Keratinocyte (primary cell): ENCODE data around the gene MICAL2. TPM values are rescaled to one million over a fixed set of nuclear protein-coding genes. Genes with fewer than 3 reads are reported as not detected.

Source experiments
- DNase-seq: peaks from one replicate; pipeline ENCODE4 v3.0.0-alpha.2; 2011; ENCODE audit warnings: low read depth, missing footprints, low spot score
- FAIRE-seq: peaks from 2 replicates; lab custom pipeline; 2011; peaks lifted over from hg19 to GRCh38; lab: Jason Lieb, UNC
- H2AFZ ChIP-seq: 2 replicates; pipeline ENCODE4 v1.6.0; 2012; ENCODE audit warnings: low read length, control low read depth, inconsistent platforms; ENCODE audit not compliant: control insufficient read depth
- H3K27ac ChIP-seq: 2 replicates; pipeline ENCODE4 v1.5.1; 2011; ENCODE audit warnings: low read length; ENCODE audit not compliant: control insufficient read depth, insufficient read depth
- H3K27me3 ChIP-seq: 3 replicates; pipeline ENCODE4 v1.6.0; 2011; ENCODE audit warnings: low read length; ENCODE audit not compliant: control insufficient read depth, insufficient read depth; ENCODE audit errors: extremely low read depth
- H3K36me3 ChIP-seq, 2 experiments: 2 replicates in 1 of 2; 3 replicates in 1 of 2; pipeline ENCODE4 v1.5.1; 2011; ENCODE audit warnings: low read length in 2 of 2, mild to moderate bottlenecking in 1 of 2; ENCODE audit not compliant: control insufficient read depth in 2 of 2, insufficient read depth in 2 of 2; ENCODE audit errors: extremely low read depth in 1 of 2
- H3K4me1 ChIP-seq: 3 replicates; pipeline ENCODE4 v1.5.1; 2011; ENCODE audit warnings: low read length; ENCODE audit not compliant: control insufficient read depth, insufficient read depth; ENCODE audit errors: extremely low read depth
- H3K4me2 ChIP-seq: 3 replicates; pipeline ENCODE4 v1.6.0; 2011; ENCODE audit warnings: low read depth, low read length; ENCODE audit not compliant: control insufficient read depth, insufficient read depth; ENCODE audit errors: extremely low read depth
- H3K4me3 ChIP-seq, 3 experiments: fragments of 200-600 bp in 1 of 3; sonication (generic) in 1 of 3; 2 replicates in 2 of 3; 3 replicates in 1 of 3; pipeline ENCODE4 v1.5.1; 2011 to 2016; ENCODE audit warnings: low read length in 3 of 3, mild to moderate bottlenecking in 3 of 3, control low read depth in 2 of 3, inconsistent platforms in 1 of 3, low read depth in 1 of 3, mixed read lengths in 1 of 3, mixed run types in 1 of 3, moderate library complexity in 1 of 3; ENCODE audit not compliant: control insufficient read depth in 2 of 3, insufficient read depth in 2 of 3; ENCODE audit errors: extremely low read depth in 1 of 3
- H3K79me2 ChIP-seq: 2 replicates; pipeline ENCODE4 v1.6.0; 2012; ENCODE audit warnings: low read length; ENCODE audit not compliant: control insufficient read depth, insufficient read depth
- H3K9ac ChIP-seq: 3 replicates; pipeline ENCODE4 v1.6.0; 2011; ENCODE audit warnings: low read length; ENCODE audit not compliant: control insufficient read depth, insufficient read depth; ENCODE audit errors: extremely low read depth
- H3K9me1 ChIP-seq: 3 replicates; pipeline ENCODE4 v1.6.0; 2011; ENCODE audit warnings: low read length; ENCODE audit not compliant: control insufficient read depth, insufficient read depth; ENCODE audit errors: extremely low read depth
- H3K9me3 ChIP-seq: 2 replicates; pipeline ENCODE4 v1.5.1; 2012; ENCODE audit warnings: low read depth, low read length; ENCODE audit not compliant: control insufficient read depth
- H4K20me1 ChIP-seq: 3 replicates; pipeline ENCODE4 v1.6.0; 2011; ENCODE audit warnings: low read length; ENCODE audit not compliant: control insufficient read depth, insufficient read depth; ENCODE audit errors: extremely low read depth
- EZH2 ChIP-seq: IDR thresholded peaks from one replicate; pipeline ENCODE4 v1.6.1; 2012; ENCODE audit warnings: inconsistent platforms, mild to moderate bottlenecking, low read length, moderate library complexity
- dilution Hi-C: fragments of 300-500 bp; cut with MboI; formaldehyde crosslinking; loops from one replicate; pipeline ENCODE4 v1.7.0; 2020; ENCODE audit warnings: low sequenced_read_pairs; ENCODE audit not compliant: extremely low pct_ligation_motif_present
- polyA plus RNA-seq, 5 experiments: library from polyadenylated mRNA; depleted of rRNA in 3 of 5; stranded (reverse) in 3 of 5; stranded (forward) in 1 of 5; unstranded in 1 of 5; fragments of >200 nt; gene quantifications; 1 replicate in 1 of 5; 2 replicates in 3 of 5; 3 replicates in 1 of 5; pipeline versions ENCODE4 v1.2.1 to v1.2.3, GENCODE V29; 2011 to 2012; ENCODE audit warnings: missing spikeins in 2 of 5, low read depth in 1 of 5, low replicate concordance in 1 of 5
- TF ChIP-seq, protein P1 (sequence below), 3 experiments: IDR thresholded peaks in 1 of 3; conservative IDR thresholded peaks in 1 of 3; optimal IDR thresholded peaks in 1 of 3; 2 replicates in 2 of 3; 3 replicates in 1 of 3; pipeline versions ENCODE3 to v1.5.1; 2011; ENCODE audit warnings: low read length in 3 of 3, mild to moderate bottlenecking in 3 of 3, moderate library complexity in 2 of 3, control low read depth in 1 of 3, inconsistent platforms in 1 of 3; ENCODE audit not compliant: insufficient read depth in 2 of 3; ENCODE audit errors: extremely low read depth in 1 of 3

Gene MICAL2
- polyA plus RNA-seq, 1 donor (not counting 4 experiments of a cell fraction or from before 2014, with no cell fraction given), result 83.9 TPM

DNA sequence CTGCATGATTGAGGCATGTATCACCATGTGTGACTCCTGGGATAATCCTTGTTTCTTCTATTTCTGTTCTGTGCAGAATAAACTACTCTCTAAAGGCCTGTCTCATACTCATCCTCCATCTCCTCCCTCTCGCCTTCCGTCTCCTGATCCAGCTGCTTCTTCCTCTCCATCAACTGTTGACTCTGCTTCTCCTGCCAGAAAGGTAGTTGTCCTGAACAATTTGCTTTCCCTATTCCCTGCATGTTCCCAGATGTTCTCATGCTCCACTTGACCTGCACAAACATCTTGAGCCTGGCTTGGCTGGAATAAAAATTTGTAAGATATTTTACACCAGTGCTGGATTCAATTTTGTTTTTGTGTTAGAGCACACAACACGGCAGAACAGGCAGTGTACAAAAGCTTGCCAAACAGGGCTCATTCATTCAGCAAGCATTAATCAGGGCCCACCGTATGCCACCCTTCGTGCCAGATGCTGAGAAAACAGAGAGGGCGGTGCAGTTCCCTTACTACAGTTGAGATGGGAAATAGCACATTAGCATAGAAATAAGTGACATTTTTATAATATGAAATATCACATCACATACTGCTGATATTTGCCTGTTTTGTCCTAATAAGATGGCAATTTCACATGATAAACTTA is 133.6 kb downstream of the MICAL2 start:
- no peak overlapping the region for H3K27ac ChIP-seq
- FAIRE-seq, result no peak

DNA sequence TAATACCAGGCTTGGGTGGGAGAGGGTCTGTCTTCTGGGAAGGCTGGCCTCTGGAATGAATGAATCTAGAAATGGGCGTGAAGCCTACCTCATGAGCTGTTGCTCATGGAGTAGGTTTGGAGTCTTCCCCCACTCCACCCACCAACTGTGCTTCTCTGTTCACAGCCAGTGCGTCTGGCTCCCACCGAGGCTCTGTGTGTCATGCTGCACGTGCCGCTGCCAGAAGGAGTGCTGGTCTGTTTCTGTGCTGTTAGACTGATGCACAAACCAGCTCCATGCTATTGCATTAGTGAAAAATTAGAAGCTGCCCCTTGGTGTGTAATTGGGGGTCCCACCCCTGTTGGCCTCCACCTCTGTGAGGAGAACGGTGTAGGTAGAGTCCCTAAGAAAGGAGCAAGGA is 134.7 kb downstream of the MICAL2 start:
- no peak for FAIRE-seq
- H3K79me2 ChIP-seq, result no peaks in the 10 kb centered on the region
- no peak overlapping the region for H3K4me2 ChIP-seq
- H3K9me3 ChIP-seq, result no peaks in the 10 kb centered on the region
- no peaks in the 10 kb centered on the region for H3K9me1 ChIP-seq
- peaks cover 67 to 81% of the 10 kb centered on the region in 2 experiments for H3K36me3 ChIP-seq
- no peaks in the 10 kb centered on the region for H3K4me1 ChIP-seq
- DNase-seq, result no peak
- TF ChIP-seq, protein P1, sequence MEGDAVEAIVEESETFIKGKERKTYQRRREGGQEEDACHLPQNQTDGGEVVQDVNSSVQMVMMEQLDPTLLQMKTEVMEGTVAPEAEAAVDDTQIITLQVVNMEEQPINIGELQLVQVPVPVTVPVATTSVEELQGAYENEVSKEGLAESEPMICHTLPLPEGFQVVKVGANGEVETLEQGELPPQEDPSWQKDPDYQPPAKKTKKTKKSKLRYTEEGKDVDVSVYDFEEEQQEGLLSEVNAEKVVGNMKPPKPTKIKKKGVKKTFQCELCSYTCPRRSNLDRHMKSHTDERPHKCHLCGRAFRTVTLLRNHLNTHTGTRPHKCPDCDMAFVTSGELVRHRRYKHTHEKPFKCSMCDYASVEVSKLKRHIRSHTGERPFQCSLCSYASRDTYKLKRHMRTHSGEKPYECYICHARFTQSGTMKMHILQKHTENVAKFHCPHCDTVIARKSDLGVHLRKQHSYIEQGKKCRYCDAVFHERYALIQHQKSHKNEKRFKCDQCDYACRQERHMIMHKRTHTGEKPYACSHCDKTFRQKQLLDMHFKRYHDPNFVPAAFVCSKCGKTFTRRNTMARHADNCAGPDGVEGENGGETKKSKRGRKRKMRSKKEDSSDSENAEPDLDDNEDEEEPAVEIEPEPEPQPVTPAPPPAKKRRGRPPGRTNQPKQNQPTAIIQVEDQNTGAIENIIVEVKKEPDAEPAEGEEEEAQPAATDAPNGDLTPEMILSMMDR (optimal IDR thresholded peaks at IDR 0.05 in 1 of 3, IDR thresholded peaks at IDR 0.05 in 1 of 3, conservative IDR thresholded peaks at IDR 0.05 in 1 of 3; ENCODE audit: extremely low read depth in 1 of 3, insufficient read depth in 2 of 3, low read length in 3 of 3), result no peak
- TF ChIP-seq EZH2, result no peak
- H3K4me3 ChIP-seq, result no peak overlapping the region
- no peak overlapping the region for H3K27ac ChIP-seq
- dilution Hi-C loops, result no loop called here
- H3K9ac ChIP-seq, result no peak overlapping the region
- no peaks in the 10 kb centered on the region for H3K27me3 ChIP-seq
- H4K20me1 ChIP-seq, result no peaks in the 10 kb centered on the region
- no peak overlapping the region for H2AFZ ChIP-seq

More for the DNA sequence above, 133.6 kb downstream of the MICAL2 start:
- H3K27me3 ChIP-seq, result no peaks in the 10 kb centered on the region
- no peak for DNase-seq
- no peak overlapping the region for H3K4me2 ChIP-seq
- peaks cover 67 to 81% of the 10 kb centered on the region in 2 experiments for H3K36me3 ChIP-seq
- no peak overlapping the region for H3K9ac ChIP-seq
- H3K9me3 ChIP-seq, result no peaks in the 10 kb centered on the region
- dilution Hi-C loops, result no loop called here
- no peaks in the 10 kb centered on the region for H3K79me2 ChIP-seq
- H2AFZ ChIP-seq, result no peak overlapping the region
- TF ChIP-seq, protein P1 (optimal IDR thresholded peaks at IDR 0.05 in 1 of 3, IDR thresholded peaks at IDR 0.05 in 1 of 3, conservative IDR thresholded peaks at IDR 0.05 in 1 of 3; ENCODE audit: extremely low read depth in 1 of 3, insufficient read depth in 2 of 3, low read length in 3 of 3), result no peak
- no peak for TF ChIP-seq EZH2
- H3K4me1 ChIP-seq, result no peaks in the 10 kb centered on the region
- H4K20me1 ChIP-seq, result no peaks in the 10 kb centered on the region
- H3K9me1 ChIP-seq, result no peaks in the 10 kb centered on the region
- H3K4me3 ChIP-seq, result no peak overlapping the region
